ENCODE measurements around the gene HNRNPUL1. TPM values are rescaled to one million over a fixed set of nuclear protein-coding genes. Genes with fewer than 3 reads are reported as not detected.

The HNRNPUL1 gene
- total RNA-seq, 2 donors from 2014 or later, result 324 to 357 TPM

DNA sequence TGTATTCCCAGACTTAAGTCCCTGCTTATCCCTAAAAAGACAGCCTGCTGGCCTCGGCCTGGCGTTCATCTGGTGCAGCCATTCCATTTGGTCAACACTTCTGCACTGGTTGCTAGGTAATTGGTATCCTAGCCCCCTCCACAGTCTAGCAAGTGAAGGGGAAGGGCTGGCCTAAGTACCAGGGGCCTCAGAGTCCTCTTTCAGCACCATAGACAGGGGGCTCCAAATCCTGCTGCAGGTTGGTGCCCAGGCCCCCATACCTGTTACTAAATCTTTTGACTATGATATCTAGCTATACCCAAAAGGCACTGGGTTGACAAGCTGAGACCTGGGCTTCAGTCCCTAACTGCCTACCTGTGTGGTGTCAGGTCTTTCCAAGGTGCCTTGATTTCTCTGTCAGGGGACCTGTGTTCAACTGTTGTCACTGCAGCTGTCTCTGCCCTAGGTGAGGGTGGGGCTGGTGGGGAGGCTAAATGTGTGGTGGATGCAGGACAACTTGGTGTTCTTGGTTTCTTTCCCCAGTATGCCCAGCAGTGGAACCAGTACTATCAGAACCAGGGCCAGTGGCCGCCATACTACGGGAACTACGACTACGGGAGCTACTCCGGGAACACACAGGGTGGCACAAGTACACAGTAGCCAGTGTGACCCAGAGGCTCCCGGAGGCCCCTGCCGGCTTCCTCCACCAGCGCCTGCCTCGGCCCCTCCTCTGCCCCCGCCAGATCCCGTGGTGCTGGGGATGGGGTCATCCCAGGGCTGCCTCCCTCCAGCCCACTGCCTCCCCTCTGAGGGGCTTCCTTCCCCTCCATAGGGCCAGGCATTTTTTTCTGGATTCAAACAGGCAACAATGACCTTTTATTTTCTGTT is 42.0 kb downstream of the HNRNPUL1 start:
- H3K36me3 Mint-ChIP-seq (ENCODE audit: low read depth), result peaks cover 100% of the 10 kb centered on the region
- H3K4me1 Mint-ChIP-seq, result peaks cover 61% of the 10 kb centered on the region
- H3K4me3 Mint-ChIP-seq, result peak overlapping the region; percentile 97
- no peaks in the 10 kb centered on the region for H3K9me3 Mint-ChIP-seq
- no peaks in the 10 kb centered on the region for H3K27me3 Mint-ChIP-seq
- ATAC-seq (replicated peaks), result no peak
- H3K27ac Mint-ChIP-seq, result peak overlapping the region; percentile 99

DNA sequence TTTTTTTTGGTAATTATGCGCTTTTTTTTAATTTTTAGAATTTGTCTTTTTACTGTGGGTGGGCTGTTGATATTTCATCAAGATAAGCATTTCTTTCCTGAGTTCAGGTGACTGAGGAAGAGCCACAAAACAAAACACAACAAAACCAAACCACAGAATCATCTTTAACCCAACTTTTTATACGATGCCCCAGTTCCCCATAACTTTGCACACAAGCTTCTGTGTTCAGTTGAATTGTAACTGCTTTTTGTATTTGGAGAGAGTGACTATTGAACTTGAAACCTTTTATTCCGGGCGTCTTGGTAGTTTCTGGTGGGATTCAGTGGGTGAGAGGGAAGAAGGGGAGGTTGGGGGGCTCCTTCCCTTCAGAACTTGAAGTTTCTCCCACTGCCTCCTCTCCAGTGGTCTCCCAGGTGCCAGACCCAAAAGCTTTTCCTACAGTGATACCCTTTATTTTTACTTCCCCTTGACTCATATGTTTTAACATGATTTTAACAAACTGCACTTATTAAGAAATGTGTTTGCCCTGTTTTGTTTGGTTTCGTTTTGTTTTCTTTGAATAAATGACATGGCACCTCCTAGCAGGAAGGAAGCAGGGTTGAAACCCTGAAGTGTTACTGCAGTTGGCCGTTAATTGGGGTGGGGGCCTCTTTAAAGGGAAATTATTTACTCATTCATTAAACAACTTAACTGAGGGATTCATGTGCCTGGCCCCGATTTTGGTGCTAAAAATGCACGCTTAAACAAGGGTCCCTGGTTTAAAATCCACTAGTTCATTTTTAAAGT is 43.1 kb downstream of the HNRNPUL1 start:
- Mint-ChIP-seq H3K27me3 (no peaks in the 10 kb centered on the region), H3K4me3 (peak overlapping the region; percentile 97), H3K4me1 (peaks cover 57% of the 10 kb centered on the region), H3K27ac (peak overlapping the region; percentile 99), H3K9me3 (no peaks in the 10 kb centered on the region), H3K36me3 (ENCODE audit: low read depth) (peaks cover 100% of the 10 kb centered on the region)
- ATAC-seq (replicated peaks), result no peak

DNA sequence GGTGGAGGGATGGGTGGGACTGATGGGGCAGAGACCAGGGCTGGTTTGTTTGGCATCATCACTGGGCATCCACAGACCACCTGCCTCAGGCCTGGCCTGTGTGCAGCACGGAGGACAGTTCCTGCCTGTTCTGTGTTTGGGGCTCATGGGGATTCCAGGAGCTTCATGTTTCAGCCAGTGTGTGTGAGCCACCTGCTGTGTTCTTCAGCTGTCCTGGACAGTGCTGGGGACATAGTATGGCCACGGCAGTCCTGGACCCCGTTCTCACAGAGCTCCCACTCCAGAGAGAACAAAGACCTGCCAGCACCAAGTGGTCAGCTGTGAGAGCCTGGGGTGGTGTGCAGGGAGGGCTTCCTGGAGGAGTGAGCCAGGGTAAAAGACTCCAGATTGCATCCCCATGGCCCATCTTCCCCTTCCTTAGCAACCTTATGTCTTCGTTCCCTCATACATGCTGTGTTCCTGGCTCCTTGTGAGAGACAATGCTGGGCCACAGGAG is 43.8 kb downstream of the HNRNPUL1 start:
- Mint-ChIP-seq H3K4me1 (peaks cover 53% of the 10 kb centered on the region), H3K36me3 (ENCODE audit: low read depth) (peaks cover 100% of the 10 kb centered on the region), H3K9me3 (no peaks in the 10 kb centered on the region), H3K27ac (peak overlapping the region; percentile 99), H3K4me3 (peak overlapping the region; percentile 97), H3K27me3 (no peaks in the 10 kb centered on the region)
- peak; percentile 13 for ATAC-seq (replicated peaks)

DNA sequence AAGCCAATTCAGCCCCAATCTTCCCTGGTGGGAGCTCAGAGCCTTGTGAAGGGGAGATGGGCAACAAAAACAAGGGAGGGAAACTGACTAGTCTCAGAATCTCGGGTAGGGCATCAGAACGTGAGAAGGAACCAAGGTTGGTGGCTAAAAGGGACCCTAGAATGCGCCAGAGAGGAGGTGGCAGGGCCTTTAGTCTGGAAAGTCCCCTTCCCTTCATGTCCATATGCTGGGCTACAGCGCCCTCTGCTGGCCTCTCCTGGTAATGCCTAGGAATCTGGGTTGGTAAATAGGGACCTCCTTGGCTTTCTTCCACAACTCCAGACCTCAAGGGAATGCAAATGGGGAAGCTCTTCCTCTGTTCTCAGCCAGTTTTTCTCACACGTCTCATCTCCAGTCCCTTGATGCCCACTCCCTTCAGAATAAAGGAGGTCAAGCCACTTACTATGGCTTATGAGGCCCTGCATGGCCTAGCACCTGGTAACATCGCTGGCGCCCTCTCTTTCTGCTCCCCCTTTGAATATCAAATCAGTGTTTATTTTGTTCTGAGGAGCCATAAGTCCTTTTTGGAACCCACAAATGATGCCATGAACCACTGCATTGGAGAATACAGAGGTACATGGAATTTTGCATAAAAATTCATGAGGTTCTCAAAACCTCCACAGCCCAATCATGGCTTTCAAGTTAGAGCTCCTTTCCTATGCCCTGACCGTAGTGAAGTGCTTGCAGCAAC is 44.4 kb downstream of the HNRNPUL1 start:
- Mint-ChIP-seq H3K27ac (peak overlapping the region; percentile 99), H3K4me3 (peak overlapping the region; percentile 97), H3K27me3 (no peaks in the 10 kb centered on the region), H3K9me3 (no peaks in the 10 kb centered on the region), H3K4me1 (peaks cover 59% of the 10 kb centered on the region), H3K36me3 (ENCODE audit: low read depth) (peaks cover 100% of the 10 kb centered on the region)
- peak; percentile 60 for ATAC-seq (replicated peaks)

DNA sequence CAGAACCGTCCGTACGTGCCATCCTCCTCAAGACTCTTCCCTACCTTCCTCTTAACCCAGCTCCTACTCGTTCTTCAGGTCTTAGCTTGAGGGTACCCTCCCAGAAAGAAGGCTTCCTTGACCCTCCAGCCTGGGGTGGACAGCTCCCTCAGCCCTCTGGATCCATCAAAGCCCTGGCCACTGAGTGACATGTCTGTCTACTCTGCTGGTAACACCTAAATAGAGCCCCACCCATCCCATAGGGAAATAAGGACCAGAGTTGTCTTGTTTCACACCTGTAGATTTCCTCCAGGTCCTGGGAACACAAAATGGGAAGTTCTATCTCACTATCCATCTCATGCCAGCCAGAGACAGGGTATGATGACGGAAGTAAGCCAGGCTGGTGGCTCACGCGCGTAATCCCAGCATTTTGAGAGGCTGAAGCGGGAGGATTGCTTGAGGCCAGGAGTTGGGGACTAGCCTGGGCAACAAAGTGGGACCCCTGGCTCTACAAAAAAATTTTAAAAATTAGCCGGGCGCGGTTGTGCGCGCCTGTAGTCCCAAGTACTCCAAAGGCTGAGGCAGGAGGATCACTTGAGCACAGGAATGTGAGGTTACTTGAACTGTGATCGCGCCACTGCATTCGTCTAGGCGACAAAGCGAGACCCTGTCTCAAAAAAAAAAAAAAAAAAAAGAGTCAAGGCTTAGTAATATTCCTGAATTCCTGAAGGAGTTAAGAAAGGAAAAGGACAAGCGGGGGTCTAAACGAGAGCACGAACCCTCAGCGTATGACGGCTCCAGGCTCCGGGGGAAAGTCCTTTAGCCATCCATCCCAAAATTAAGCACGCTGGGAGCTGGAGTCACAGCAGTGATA is 45.2 kb downstream of the HNRNPUL1 start:
- Mint-ChIP-seq H3K4me1 (peaks cover 57% of the 10 kb centered on the region), H3K27me3 (no peaks in the 10 kb centered on the region), H3K4me3 (peak overlapping the region; percentile 97), H3K9me3 (no peaks in the 10 kb centered on the region), H3K36me3 (ENCODE audit: low read depth) (peaks cover 100% of the 10 kb centered on the region), H3K27ac (peak overlapping the region; percentile 99)
- ATAC-seq (replicated peaks), result peak; percentile 14

DNA sequence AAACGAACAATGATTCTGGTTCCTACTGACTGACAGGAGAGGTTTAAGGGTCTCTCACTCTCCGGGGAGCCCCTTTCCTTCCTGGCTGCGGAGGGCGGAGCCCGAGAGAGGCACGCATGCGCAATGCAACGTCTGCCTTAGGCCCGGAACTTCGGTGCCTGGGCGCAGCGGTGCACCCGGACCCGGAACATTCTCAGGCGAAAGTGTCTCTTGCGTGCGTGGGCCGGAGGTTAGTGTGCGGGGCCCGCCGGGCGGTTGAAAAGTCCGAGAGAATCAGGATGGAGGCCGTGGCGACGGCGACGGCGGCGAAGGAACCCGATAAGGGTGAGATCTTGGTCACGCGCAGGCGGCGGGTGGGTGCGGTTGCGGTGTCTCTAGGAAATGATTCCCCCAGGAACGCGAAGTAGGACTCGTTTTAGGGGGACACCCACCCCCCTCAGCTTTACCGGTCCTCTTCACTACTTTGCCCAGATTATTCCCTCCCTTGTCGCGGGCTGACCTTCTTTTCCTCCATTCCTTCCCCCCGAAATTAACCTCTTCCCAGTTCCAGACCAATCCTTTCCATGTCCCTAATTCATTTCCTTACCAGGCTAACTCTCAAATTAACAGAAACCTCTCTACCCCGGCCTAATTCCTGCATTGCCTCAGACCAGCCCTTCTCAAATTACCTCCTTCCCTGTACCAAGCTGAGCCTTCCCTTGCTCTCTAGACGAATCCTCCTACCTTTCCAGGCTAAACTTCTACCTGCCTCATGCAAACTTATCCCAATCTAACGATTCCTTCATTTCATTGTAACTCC is 46.1 kb downstream of the HNRNPUL1 start, which contains the start of gene CCDC97:
TSS of gene CCDC97 (plus strand) at position 140 of the 799 bp plus-strand sequence. CDS start at position 279, 139 bp downstream.
- Mint-ChIP-seq H3K4me1 (peaks cover 50% of the 10 kb centered on the region), H3K4me3 (peak within 1 kb of the TSS; percentile 97), H3K36me3 (ENCODE audit: low read depth) (peaks cover 95% of the 10 kb centered on the region), H3K9me3 (no peaks in the 10 kb centered on the region), H3K27me3 (no peaks in the 10 kb centered on the region), H3K27ac (peak within 1 kb of the TSS; percentile 99)
- ATAC-seq (replicated peaks), result peak; percentile 70

DNA sequence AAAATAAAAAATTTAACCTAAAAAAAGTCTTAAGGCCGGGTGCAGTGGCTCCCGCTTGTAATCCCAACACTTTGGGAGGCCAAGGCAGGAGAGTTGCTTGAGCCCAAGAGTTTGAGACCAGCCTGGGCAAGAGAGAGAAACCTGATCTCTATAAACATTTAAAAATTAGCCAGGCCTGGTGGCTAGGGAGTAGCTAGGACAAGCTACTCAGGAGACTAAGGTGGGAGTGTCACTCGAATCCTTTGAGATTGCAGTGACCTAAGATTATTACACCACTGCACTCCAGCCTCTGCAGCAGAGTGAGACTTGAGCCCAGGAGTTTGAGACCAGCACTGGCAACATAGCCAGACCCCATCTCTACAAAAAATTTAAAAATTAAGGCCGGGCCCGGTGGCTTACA is 46.9 kb downstream of the HNRNPUL1 start:
- no peaks in the 10 kb centered on the region for H3K27me3 Mint-ChIP-seq
- H3K9me3 Mint-ChIP-seq, result no peaks in the 10 kb centered on the region
- H3K27ac Mint-ChIP-seq, result peak overlapping the region; percentile 99
- peaks cover 91% of the 10 kb centered on the region for H3K36me3 Mint-ChIP-seq (ENCODE audit: low read depth)
- H3K4me1 Mint-ChIP-seq, result peaks cover 51% of the 10 kb centered on the region
- peak overlapping the region; percentile 97 for H3K4me3 Mint-ChIP-seq
- ATAC-seq (replicated peaks), result no peak

DNA sequence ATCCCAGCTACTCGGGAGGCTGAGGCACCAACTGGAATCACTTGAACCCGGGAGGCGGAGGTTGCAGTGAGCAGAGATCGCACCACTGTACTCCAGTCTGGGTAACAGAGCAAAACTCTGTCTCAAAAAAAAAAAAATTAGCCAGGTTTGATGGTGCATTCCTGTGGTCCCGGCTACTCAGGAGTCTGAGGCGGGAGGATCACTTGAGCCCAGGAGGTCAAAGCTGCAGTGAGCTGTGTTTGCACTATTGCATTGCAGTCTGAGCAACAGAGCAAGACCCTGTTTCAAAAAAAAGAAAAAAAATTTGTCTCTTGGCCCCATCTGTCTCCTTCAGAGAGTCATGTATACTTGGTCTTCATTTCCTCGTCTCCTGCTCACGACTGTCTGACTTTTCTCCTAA is 47.4 kb downstream of the HNRNPUL1 start:
- no peaks in the 10 kb centered on the region for H3K27me3 Mint-ChIP-seq

DNA sequence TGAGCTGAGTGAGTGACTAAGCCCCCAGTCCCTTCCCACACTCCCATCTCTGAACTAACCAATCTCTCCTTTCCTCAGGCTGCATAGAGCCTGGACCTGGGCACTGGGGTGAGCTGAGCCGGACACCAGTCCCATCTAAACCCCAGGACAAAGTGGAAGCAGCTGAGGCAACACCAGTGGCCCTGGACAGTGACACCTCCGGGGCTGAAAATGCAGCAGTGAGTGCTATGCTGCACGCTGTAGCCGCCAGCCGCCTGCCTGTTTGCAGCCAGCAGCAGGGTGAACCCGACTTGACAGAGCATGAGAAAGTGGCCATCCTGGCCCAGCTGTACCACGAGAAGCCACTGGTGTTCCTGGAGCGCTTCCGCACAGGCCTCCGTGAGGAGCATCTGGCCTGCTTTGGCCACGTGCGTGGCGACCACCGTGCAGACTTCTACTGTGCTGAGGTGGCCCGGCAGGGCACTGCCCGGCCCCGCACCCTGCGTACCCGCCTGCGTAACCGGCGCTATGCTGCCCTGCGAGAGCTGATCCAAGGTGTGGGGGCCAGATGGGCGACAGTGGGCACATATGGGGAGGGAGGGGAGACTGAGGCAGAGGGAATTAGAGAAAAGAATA is 52.2 kb downstream of the HNRNPUL1 start:
- no peak for ATAC-seq (replicated peaks)
- H3K36me3 Mint-ChIP-seq (ENCODE audit: low read depth), result peaks cover 89% of the 10 kb centered on the region
- H3K4me3 Mint-ChIP-seq, result no peak overlapping the region
- peaks cover 25% of the 10 kb centered on the region for H3K4me1 Mint-ChIP-seq
- H3K27me3 Mint-ChIP-seq, result no peaks in the 10 kb centered on the region
- H3K9me3 Mint-ChIP-seq, result no peaks in the 10 kb centered on the region
- H3K27ac Mint-ChIP-seq, result peak overlapping the region; percentile 31

More for the DNA sequence above, 47.4 kb downstream of the HNRNPUL1 start:
- peaks cover 51% of the 10 kb centered on the region for H3K4me1 Mint-ChIP-seq
- H3K9me3 Mint-ChIP-seq, result no peaks in the 10 kb centered on the region
- H3K4me3 Mint-ChIP-seq, result peak overlapping the region; percentile 97
- peak overlapping the region; percentile 63 for H3K27ac Mint-ChIP-seq
- peaks cover 91% of the 10 kb centered on the region for H3K36me3 Mint-ChIP-seq (ENCODE audit: low read depth)
- no peak for ATAC-seq (replicated peaks)

DNA sequence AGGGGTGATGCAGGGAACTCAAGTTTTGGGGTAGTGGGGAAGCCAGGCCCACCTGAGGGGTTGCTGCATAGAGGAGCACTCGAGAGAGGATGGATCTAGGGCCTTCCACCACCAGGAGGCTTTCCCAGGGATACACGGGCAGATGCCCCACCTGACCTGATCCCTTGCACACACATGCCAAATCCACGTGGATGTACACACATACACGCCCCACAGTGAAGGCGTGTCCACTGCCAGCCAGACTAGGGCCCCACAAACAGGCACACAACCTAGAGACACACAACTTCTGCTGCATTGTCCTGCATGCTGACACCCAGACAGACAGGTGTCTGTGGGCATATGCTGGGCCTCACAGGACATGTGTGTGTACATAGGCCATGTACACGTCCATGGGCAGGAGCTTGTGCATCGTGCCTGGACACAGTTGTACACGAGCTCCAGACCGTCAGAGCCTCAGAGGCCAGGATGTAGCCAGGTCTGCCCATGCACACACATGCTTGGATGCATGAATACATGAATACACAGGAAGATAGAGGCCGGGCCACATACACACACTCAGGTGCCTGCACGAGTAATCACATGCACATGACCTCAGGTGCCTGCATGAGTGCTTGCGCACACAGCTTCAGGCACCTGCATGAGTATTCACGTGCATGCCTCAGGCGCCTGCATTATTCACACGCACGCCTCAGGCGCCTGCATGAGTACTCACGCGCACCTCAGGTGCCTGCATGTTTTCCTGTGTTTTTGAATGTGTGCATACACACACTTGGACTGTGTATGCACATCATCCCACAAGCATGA is 54.7 kb downstream of the HNRNPUL1 start:
- Mint-ChIP-seq H3K36me3 (ENCODE audit: low read depth) (peaks cover 83% of the 10 kb centered on the region), H3K27me3 (no peaks in the 10 kb centered on the region), H3K4me3 (no peak overlapping the region), H3K27ac (peak overlapping the region; percentile 12), H3K4me1 (peaks cover 20% of the 10 kb centered on the region), H3K9me3 (no peaks in the 10 kb centered on the region)
- peak; percentile 9 for ATAC-seq (replicated peaks)

DNA sequence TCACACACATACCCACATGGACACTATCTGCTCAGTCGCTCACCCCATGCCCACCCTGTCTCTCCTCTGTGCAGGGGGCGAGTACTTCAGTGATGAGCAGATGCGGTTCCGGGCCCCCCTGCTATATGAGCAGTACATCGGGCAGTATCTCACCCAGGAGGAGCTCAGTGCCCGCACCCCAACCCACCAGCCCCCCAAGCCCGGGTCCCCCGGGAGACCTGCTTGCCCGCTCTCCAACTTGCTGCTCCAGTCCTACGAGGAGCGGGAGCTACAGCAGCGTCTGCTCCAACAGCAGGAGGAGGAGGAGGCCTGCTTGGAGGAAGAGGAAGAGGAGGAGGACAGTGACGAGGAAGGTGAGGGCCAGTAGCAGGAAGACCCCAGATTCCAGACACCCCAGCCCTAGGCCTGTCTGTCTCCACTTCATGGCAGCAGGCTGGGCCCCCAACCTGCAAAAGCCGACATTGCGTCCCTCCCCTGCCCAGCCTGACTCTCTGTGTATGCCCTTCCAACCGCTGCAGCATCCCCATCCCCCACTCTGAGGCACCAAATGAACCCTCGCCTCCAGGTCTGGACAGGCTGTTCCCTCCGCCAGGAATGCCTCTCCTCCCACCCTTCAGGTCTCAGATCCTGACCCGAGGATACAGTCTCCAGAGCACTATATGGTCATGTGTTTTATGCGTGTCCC is 55.5 kb downstream of the HNRNPUL1 start:
- Mint-ChIP-seq H3K4me1 (peaks cover 22% of the 10 kb centered on the region), H3K27me3 (no peaks in the 10 kb centered on the region), H3K27ac (peak overlapping the region; percentile 12), H3K9me3 (no peaks in the 10 kb centered on the region), H3K4me3 (no peak overlapping the region), H3K36me3 (ENCODE audit: low read depth) (peaks cover 83% of the 10 kb centered on the region)
- ATAC-seq (replicated peaks), result no peak

Data from activated T-helper 17 cell treated with anti-CD3 and anti-CD28 coated beads, Interleukin-2, amount 50 U/mL, for 72 hours (primary cell).